ENCODE data around the gene ERC2. TPM values are rescaled to one million over a fixed set of nuclear protein-coding genes. Genes with fewer than 3 reads are reported as not detected.
A peak's percentile ranks its signal among the peaks of the same experiment; 100 is the strongest.

The ERC2 gene
- total RNA-seq, 1 experiment from 2014 or later = 0.47 TPM

DNA sequence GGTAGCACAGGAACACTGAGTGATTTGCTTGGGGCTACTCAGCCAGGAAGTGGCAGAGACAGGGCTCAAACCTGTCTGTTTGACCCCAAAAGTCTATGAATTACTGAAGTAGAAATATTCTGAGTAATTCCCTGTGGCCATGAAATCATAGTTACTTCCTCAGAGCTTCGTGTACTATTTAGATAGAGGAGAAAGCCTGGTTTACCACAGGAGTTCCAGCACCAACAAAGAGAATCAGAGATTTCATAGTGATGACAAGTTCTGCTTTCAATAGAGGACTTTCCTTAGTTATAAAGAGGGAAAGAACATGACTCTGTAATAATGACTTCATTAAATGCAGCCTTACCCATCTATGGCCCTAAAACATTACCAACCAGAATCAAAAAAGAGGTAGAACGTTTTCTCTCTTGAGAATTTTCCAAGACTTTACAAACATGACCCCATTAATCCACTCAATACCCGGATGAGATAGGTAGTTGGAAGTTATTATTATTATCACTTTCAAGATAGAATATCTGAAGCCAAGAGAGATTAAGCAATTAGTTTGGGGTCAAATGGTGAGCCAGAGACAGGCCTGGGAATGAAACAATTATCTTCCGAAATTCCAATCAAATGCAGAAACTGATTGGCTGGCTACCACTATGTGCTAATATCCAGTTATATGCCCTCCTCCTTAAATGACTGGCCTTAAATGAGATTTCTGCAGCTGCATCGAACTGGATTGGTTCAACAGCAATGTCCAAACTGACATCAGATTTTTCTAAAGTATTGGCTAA, 967.5 kb downstream of the ERC2 start:
- DNase-seq (ENCODE audit: extremely low read depth, low read depth) = no peak

DNA sequence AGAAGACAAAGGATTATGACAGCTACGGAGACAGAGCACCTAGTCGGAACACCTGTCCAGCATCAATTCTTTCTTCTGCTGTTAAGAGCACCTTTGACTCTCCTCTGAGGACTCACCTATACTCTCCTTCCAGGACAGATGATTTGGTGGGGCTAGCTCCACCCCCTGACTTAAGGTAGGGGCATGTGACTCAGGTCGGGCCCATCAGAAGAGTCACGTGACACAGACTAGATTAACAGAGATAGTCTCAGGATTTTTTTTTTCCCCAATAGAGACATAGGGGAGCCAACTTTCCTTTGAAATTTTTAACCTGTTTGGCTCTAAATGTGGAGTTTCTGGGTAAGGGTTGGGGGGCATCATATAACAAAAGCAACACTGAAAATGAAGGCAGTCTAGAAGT, 969.7 kb downstream of the ERC2 start:
- no peak for DNase-seq (ENCODE audit: extremely low read depth, low read depth)

GRCh38 chr3:55497250-55497649, 971.0 kb downstream of the ERC2 start:
- no peak for DNase-seq (ENCODE audit: extremely low read depth, low read depth)

GRCh38 chr3:55494976-55495375, 973.3 kb downstream of the ERC2 start:
- no peak for DNase-seq (ENCODE audit: extremely low read depth, low read depth)

DNA sequence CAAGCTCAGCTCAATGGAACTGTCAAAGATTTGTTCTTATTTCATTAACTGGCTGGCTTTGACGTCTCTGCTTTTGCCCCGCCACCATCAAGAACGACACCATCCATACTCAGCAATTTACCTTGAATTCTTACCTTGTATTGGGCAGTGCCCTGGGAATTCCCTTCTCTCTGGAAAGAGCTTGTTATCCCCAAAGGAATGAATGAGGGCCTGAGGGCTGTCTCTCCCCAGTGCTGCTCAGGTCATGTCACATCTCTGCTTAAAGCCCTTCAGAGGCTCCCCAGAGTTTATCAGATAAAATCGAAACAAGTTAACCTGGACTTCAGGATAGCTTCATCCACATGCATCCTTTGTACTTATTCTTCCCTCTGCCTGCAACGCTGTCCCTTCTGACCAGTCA, 975.3 kb downstream of the ERC2 start:
- no peak for DNase-seq (ENCODE audit: extremely low read depth, low read depth)

GRCh38 chr3:55491296-55491816, 976.9 kb downstream of the ERC2 start:
- no peak for DNase-seq (ENCODE audit: extremely low read depth, low read depth)

DNA sequence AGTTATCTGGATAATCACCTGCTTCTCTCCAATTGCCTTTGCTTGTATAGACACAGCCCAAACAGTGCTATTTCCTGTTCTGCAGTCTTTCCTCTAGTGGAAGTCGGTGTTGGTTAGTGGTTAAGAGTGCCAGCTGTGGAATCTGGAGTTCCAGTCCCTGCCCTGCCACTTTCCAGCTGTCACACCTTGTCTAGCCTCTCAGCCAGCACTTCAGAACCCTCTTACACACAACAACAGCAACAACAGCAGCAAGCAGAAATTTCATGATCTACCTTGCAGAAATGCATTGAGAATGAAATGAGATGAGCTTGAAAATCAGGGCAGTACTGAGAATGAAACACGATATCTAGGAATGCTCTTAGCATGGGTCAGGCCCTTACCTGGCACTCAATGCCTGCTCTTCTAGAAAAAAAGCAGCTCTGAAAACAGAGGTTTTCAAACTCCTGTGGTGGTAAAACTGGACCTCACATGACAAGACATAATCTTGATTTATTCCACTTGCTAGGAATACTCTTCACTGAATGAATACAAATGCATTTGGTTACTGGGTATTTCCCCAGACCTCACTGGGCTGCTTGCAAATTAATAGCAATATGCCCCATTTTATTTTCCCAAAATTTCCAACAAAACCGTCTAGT, 977.9 kb downstream of the ERC2 start:
- DNase-seq (ENCODE audit: extremely low read depth, low read depth) = no peak

- no peak for DNase-seq (ENCODE audit: extremely low read depth, low read depth)
Measured at GRCh38 chr3:55489798-55490132, 978.5 kb downstream of the ERC2 start.

- peak; percentile 43 for DNase-seq (ENCODE audit: extremely low read depth, low read depth)
Measured at GRCh38 chr3:55488398-55489055, 979.7 kb downstream of the ERC2 start.

DNA sequence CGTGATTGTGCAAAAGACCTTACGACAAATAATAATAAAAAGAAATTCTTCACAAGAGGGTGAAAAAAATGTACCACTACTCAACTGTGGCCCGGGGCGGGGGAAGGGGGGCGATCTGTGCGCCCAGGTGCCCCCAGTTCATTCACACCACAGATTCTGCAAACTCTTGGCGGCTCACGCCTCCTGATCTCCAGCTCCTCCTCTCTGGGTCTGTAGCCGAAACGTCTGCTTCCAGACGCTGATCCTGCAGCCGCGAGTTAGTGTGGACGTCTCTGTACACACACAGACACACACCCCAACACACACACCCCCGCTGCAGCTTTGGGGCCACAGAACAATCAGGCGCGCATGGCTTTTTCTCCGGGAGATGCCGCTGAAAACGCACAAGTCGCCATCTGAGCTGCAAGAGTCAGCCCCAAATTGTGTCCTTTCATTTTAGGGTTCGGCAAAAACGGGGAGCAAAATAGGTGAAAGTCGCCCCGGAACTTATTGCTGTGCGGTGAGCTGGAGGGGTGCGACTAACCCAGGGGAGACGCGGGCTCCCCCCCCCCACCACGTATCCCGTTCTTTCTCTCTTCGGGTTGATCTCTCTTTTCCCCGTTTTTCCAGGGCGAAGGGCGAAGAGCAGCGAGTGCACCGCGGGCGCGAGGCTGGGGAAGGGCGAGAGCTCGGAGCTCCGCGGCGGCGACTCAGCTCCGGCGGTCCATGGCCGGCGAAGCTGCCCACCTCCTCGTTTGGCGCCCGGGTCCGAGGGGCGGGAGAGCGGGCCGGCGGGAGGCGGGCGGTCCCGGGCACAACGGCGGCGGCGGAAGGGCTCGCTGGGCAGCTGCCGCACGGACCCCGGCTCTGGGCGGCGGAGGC, 980.7 kb downstream of the ERC2 start:
- peak; percentile 39 for DNase-seq (ENCODE audit: extremely low read depth, low read depth)

DNA sequence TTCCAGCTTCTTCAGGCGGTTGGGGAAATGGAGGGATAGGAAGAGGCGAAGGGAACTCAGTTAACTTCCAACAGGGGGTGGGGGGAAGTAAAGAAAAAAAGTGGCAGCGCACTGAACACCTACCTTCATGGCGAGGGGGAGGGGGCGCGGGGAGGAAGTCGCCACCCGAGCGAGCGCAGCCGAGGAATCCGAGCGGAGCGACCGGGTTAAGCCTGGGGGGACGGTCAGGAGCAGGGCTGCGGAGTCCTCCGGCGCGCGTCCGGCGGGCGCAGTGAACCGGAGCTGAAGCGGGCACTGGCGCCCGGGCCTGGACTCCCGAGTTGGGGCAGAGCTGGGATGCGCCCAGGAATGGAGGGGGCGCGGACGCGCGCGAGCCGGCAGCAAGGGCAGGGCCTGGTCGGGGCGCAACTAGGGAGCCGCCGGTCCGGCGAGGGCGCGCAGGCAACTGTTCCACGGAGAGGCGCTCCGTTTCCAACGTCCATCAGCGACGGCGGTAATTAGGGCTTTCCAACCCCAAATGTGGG, 981.3 kb downstream of the ERC2 start, which contains the start of gene WNT5A:
TSS of gene WNT5A (minus strand) at position 450 of the 524 bp plus-strand sequence. CDS start at position 129, 321 bp downstream.
- DNase-seq (ENCODE audit: extremely low read depth, low read depth) = peak; percentile 13

GRCh38 chr3:55486101-55486856, 982.0 kb downstream of the ERC2 start:
- peak; percentile 39 for DNase-seq (ENCODE audit: extremely low read depth, low read depth)

DNA sequence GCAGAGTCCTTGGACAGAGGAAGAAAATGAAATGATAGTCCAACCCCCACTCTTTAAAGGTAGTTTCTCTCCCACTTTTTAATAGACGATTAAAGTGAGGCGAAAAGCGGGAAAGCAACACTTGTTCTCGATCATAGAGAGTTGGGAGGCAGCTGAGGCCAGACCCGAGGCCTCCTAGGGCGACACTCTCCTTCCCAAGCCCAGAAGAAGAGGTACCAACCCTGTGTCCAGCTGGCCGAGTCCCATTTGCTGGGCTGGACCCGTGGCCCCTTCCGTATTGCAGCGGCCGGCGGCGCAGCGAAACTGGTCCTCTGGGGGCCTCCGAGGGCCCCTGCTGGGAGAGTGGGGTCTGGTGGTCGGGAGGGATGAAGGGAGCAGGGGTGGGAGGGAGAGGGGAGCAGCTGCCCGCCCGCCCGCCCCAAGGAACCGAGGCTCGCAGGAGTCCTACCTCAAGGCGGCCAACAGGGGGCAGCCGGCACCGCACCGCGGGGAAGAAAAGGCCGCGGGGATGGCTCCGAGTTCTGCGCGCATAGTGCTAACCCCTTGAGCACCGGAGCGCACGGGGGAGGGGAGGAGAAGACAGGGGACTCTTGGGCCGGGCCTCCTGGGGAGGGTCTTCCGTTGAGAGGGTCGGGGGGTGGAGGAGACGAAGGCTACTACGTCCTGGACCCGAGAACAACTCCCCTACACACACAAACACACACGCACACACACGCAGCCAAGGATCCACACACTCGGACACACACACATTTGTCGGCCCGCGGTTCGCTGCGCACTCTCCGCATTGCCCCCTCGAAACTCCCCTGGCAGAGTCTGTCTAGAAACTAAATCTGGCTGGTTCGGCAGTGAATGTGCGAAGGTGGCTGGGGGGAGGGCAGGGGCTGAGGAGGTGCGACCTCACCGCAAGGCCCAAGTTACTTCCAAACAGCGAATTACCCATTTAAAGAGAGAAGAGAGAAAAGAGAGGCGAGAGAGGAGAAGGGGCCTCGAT, 983.2 kb downstream of the ERC2 start:
- peak; percentile 71 for DNase-seq (ENCODE audit: extremely low read depth, low read depth)

- DNase-seq (ENCODE audit: extremely low read depth, low read depth) = no peak
Measured at GRCh38 chr3:55484191-55484689, 984.0 kb downstream of the ERC2 start.

DNA sequence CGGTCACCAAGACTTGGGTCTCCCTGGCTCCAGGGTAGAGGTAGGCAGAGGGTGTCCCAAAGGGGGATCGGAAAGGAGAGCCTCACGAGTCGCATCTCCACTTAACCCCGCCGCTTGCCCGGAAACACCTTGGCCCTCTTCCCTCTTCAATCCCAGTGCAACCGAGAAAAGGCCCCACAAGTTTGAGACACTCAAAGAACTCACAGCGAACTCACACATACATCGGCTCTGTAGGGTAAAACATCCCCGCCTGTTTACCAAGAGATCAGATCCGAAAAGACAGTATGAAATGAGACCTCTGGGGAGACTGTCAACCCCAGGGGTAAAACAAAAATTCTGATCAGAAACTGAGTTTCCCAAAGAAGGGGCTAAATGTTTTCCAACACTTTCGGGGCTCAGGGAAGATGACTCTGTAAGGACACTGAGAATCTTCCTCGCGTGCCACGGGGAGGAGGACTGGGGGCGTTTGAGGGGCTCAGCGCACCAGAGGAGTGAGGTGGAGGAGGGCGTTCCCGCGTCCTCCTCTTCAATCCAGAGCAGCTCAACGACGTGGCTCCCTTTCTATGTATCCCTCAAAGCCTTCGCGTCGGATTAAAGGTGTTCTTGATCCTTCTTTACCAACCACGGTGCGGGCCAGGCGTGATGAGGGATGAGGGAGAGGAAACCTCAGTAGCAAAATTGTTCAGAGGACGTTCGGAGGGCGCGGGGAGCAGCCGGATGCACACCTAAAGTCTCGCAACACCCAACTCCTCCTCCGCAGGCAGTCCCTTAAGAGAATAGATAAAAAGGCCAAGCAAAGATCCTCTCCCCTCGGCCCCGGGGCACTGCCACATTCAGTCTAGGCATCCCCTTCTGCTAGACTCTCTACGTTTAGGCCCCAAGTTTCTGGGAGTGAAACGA, 984.8 kb downstream of the ERC2 start:
- DNase-seq (ENCODE audit: extremely low read depth, low read depth) = no peak

- no peak for DNase-seq (ENCODE audit: extremely low read depth, low read depth)
Measured at GRCh38 chr3:55482496-55483195, 985.6 kb downstream of the ERC2 start.
